ENCODE data around the gene FAP.

DNA sequence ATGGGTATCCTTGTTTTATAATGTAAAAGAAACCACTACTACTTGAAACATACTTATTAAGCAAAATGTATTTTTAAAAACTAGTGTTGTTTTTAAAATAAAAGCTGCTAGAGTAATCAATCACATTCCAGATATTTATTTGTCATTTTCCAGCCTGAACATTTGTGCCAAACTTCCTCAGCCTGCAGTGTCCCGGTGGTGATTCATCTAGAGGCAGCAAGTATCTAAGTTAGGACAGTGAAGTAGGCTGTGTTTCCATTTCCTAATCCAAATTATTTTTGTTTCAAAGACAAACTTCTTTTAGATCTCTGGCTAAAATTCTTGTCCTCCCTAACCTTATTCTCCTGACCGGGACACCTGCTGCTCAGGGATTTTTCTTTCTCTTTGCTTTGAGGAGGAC lies 78.4 kb downstream of the FAP start:
- TF ChIP-seq, protein P1, sequence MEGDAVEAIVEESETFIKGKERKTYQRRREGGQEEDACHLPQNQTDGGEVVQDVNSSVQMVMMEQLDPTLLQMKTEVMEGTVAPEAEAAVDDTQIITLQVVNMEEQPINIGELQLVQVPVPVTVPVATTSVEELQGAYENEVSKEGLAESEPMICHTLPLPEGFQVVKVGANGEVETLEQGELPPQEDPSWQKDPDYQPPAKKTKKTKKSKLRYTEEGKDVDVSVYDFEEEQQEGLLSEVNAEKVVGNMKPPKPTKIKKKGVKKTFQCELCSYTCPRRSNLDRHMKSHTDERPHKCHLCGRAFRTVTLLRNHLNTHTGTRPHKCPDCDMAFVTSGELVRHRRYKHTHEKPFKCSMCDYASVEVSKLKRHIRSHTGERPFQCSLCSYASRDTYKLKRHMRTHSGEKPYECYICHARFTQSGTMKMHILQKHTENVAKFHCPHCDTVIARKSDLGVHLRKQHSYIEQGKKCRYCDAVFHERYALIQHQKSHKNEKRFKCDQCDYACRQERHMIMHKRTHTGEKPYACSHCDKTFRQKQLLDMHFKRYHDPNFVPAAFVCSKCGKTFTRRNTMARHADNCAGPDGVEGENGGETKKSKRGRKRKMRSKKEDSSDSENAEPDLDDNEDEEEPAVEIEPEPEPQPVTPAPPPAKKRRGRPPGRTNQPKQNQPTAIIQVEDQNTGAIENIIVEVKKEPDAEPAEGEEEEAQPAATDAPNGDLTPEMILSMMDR (IDR thresholded peaks at IDR 0.05) = no peak
- TF ChIP-seq POLR2A (IDR thresholded peaks at IDR 0.05) = no peak

All from thyroid gland (tissue), 4 donors.